Activated CD4-positive, alpha-beta memory T cell treated with anti-CD3 and anti-CD28 coated beads for 36 hours (primary cell): ENCODE results near the gene SCAMP3. TPM values are rescaled to one million over a fixed set of nuclear protein-coding genes. Genes with fewer than 3 reads are reported as not detected.
A peak's percentile ranks its signal among the peaks of the same experiment; 100 is the strongest.

Experiments used
- CTCF ChIA-PET: fragments of 350-600 bp; sonication (Branson Sonifier 250); formaldehyde crosslinking; loops from one replicate; lab custom pipeline; 2021; ENCODE audit warnings: antibody characterized with exemption, inconsistent platforms; lab: Charles Lee
- POLR2A ChIA-PET: fragments of 350-600 bp; sonication (Branson Sonifier 250); formaldehyde crosslinking; loops from one replicate; lab custom pipeline; 2021; ENCODE audit warnings: antibody characterized with exemption; lab: Charles Lee
- DNase-seq: peaks from one replicate; pipeline ENCODE4 v3.0.0-alpha.2; 2020
- H3K27ac Mint-ChIP-seq: one replicate; pipeline ENCODE4 v1.8.0; 2021; ENCODE audit warnings: mixed read lengths
- H3K27me3 Mint-ChIP-seq: one replicate; pipeline ENCODE4 v1.8.0; 2021; ENCODE audit warnings: mixed read lengths
- H3K36me3 Mint-ChIP-seq: one replicate; pipeline ENCODE4 v1.8.0; 2021; ENCODE audit warnings: mixed read lengths
- H3K4me1 Mint-ChIP-seq: one replicate; pipeline ENCODE4 v1.8.0; 2021; ENCODE audit warnings: low read depth, mixed read lengths
- H3K4me3 Mint-ChIP-seq: one replicate; pipeline ENCODE4 v1.8.0; 2021; ENCODE audit warnings: mild to moderate bottlenecking, mixed read lengths
- H3K9me3 Mint-ChIP-seq: one replicate; pipeline ENCODE4 v1.8.0; 2021; ENCODE audit warnings: mixed read lengths
- intact Hi-C: fragments of 100-400 bp; cut with micrococcal nuclease; formaldehyde crosslinking; loops from one replicate; pipeline ENCODE4 v1.15.1; 2023
- total RNA-seq, 2 experiments: library from RNA; stranded (reverse); gene quantifications; one replicate each; pipeline ENCODE4 v1.2.3, GENCODE V29; 2021

SCAMP3 gene
- 10 to 100 TPM; 89.6 to 91.7 TPM for total RNA-seq

DNA sequence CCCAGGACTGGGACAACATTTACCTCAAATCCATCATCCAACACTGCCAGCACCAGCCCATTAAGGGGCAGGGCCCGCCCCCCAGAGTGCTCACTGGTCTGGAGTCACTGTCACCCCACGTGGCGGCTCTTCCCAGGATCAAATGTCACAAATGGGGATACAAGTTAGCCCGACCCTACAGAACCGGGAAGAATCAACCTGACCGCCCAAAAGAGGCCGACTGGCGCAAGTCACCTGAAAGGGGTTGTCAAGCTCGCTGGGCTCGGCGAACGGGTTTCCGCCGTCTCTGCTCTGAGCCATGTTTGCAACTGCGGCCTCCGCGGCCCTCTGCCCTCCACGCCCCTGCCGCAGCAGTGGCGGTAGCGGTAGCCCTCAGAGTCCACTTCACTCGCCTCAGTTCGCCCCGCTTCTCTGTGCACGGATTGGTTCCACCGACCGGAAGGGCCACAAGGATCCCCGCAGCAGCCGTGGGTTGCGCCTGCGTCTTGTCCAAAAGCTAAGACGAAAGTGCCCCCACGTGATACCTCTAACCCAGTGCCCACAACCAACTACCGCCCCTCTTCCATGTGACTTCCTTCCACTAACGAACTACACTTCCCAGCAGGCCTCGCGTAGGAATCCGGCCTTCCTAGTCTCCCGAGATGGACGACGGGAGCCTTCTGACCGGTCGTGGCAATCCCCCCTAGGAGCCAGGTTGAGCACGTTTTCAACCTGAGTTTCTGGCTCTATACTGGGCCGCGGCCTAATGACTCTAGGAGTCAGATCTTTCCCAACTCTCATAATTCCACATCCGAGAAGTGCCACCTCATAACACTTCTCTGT lies at the start of gene SCAMP3:
Gene SCAMP3 (minus strand): TSS at position 509 of the 822 bp plus-strand sequence. CDS start 209 bp downstream, at position 300.
- CTCF ChIA-PET, result interaction anchor here (1.2 to 5.6 kb wide), 6 partner anchors 11 to 62 kb away, joined by 4 to 90 read pairs (median 8); partner anchors contain the start of gene CLK2
- intact Hi-C loops, result loop anchor here (1.0 kb wide), 5 partner anchors 11 to 300 kb away; partner anchors contain the start of genes ASH1L, CLK2 and HCN3
- H3K27ac Mint-ChIP-seq, result peak within 1 kb of the TSS; percentile 88
- H3K27me3 Mint-ChIP-seq, result no peaks in the 10 kb centered on the region
- peaks cover 24% of the 10 kb centered on the region for H3K4me1 Mint-ChIP-seq
- H3K9me3 Mint-ChIP-seq, result no peaks in the 10 kb centered on the region
- POLR2A ChIA-PET, result interaction anchor here (1.0 to 2.1 kb wide), 9 partner anchors 8 to 68 kb away, joined by 3 to 14 read pairs (median 5); partner anchors contain the start of genes CLK2 and FDPS
- H3K36me3 Mint-ChIP-seq, result peaks cover 68% of the 10 kb centered on the region
- DNase-seq, result peak; percentile 94
- peak within 1 kb of the TSS; percentile 98 for H3K4me3 Mint-ChIP-seq

DNA sequence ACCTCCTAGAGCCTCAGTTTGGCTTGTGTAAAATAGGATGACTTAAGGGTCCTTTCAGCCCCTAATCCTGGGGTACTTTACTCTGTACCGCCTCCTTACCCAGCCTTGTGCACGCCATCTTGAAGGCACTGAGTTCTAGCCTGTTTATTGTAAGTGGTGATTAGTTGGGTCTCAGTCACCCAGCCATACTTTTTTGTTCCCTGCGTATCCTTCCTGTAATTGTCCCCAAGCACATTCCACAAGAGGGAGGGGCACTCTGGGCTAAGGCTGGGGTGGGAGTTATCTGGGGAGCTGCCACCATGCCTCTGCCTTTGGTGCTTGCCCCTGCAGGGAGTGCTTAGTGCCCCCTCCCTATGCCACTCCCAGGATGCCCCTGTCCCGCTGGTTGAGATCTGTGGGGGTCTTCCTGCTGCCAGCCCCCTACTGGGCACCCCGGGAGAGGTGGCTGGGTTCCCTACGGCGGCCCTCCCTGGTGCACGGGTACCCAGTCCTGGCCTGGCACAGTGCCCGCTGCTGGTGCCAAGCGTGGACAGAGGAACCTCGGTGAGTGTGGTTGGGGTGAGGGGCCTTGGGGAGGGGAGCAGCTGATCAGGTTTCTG lies 47.4 kb upstream of the SCAMP3 start:
- no peak for DNase-seq
- CTCF ChIA-PET, result no interaction called here
- POLR2A ChIA-PET, result no interaction called here
- Mint-ChIP-seq H3K27ac (peak overlapping the region; percentile 99), H3K9me3 (no peaks in the 10 kb centered on the region), H3K27me3 (no peaks in the 10 kb centered on the region), H3K36me3 (peaks cover 37% of the 10 kb centered on the region), H3K4me3 (peak overlapping the region; percentile 97), H3K4me1 (peaks cover 29% of the 10 kb centered on the region)
- intact Hi-C loops, result no loop called here

GRCh38 chr1:155308493-155309422 lies 46.6 kb upstream of the SCAMP3 start, which contains the start of gene FDPS:
Gene FDPS, plus strand, starts transcription at chr1:155308866. Its CDS starts 924 bp downstream, at chr1:155309790.
- peaks cover 37% of the 10 kb centered on the region for H3K36me3 Mint-ChIP-seq
- DNase-seq, result peak; percentile 99
- CTCF ChIA-PET, result interaction anchor here (0.7 to 3.0 kb wide), 9 partner anchors 15 to 84 kb away, joined by 3 to 36 read pairs (median 5); partner anchors contain the start of genes CLK2 and HCN3
- H3K4me3 Mint-ChIP-seq, result peak within 1 kb of the TSS; percentile 97
- POLR2A ChIA-PET, result interaction anchor here (0.8 to 1.7 kb wide), 8 partner anchors 9 to 63 kb away, joined by 3 to 7 read pairs (median 5); partner anchors contain the start of genes CLK2, RUSC1 and SCAMP3
- H3K27me3 Mint-ChIP-seq, result no peaks in the 10 kb centered on the region
- intact Hi-C loops, result loop anchor here (1.0 kb wide), 4 partner anchors 15 to 64 kb away; partner anchors contain the start of gene HCN3
- H3K9me3 Mint-ChIP-seq, result no peaks in the 10 kb centered on the region
- peaks cover 29% of the 10 kb centered on the region for H3K4me1 Mint-ChIP-seq
- peak within 1 kb of the TSS; percentile 99 for H3K27ac Mint-ChIP-seq

GRCh38 chr1:155307247-155307740 lies 45.1 kb upstream of the SCAMP3 start:
- CTCF ChIA-PET, result interaction anchor here (0.8 to 3.0 kb wide), 8 partner anchors 28 to 83 kb away, joined by 3 to 36 read pairs (median 4); partner anchors contain the start of gene CLK2
- H3K27ac Mint-ChIP-seq, result peak overlapping the region; percentile 99
- no peaks in the 10 kb centered on the region for H3K27me3 Mint-ChIP-seq
- DNase-seq, result no peak
- intact Hi-C loops, result no loop called here
- peaks cover 26% of the 10 kb centered on the region for H3K36me3 Mint-ChIP-seq
- POLR2A ChIA-PET, result interaction anchor here (0.8 to 1.7 kb wide), 5 partner anchors 11 to 61 kb away, joined by 3 to 7 read pairs (median 6); partner anchors contain the start of gene CLK2
- H3K4me3 Mint-ChIP-seq, result peak overlapping the region; percentile 39
- H3K4me1 Mint-ChIP-seq, result peaks cover 21% of the 10 kb centered on the region
- no peaks in the 10 kb centered on the region for H3K9me3 Mint-ChIP-seq

GRCh38 chr1:155305881-155306391 lies 43.8 kb upstream of the SCAMP3 start:
- DNase-seq, result no peak
- Mint-ChIP-seq H3K27me3 (no peaks in the 10 kb centered on the region), H3K36me3 (peaks cover 16% of the 10 kb centered on the region), H3K4me3 (no peak overlapping the region), H3K4me1 (peaks cover 11% of the 10 kb centered on the region), H3K9me3 (no peaks in the 10 kb centered on the region), H3K27ac (peak overlapping the region; percentile 0)
- intact Hi-C loops, result no loop called here
- CTCF ChIA-PET, result interaction anchor here (1.1 to 3.0 kb wide), 3 partner anchors 28 to 99 kb away, joined by 3 to 36 read pairs (median 5); no protein-coding TSS in a partner anchor
- POLR2A ChIA-PET, result no interaction called here

DNA sequence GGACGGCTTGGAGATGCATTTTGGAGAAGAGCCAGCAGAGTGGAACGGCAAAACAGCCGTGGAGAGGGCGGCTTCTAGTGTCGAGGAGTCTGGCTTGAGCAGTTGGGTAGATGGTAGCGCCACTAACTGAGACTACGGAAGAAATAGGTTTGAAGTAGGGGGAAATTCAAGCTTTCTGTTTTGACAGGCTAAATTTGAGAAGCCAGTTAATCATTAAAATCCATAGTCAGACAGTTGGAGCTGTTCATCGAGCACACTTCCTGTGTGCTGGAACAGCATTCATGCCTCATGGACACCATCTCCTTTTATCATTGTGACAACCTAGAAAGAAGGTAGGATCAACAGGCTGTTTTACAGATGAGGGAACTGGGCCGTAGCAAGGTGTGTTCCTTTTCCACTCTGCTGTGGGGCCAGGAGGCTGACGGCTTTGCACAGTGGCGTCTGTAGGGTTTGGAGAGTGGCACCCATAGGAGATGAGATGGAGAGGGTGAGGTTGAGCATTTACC lies 42.5 kb upstream of the SCAMP3 start:
- Mint-ChIP-seq H3K36me3 (peaks cover 5% of the 10 kb centered on the region), H3K4me3 (no peak overlapping the region), H3K27ac (no peak overlapping the region), H3K4me1 (peaks cover 2% of the 10 kb centered on the region), H3K9me3 (no peaks in the 10 kb centered on the region), H3K27me3 (no peaks in the 10 kb centered on the region)
- DNase-seq, result no peak
- POLR2A ChIA-PET, result no interaction called here
- intact Hi-C loops, result no loop called here
- CTCF ChIA-PET, result interaction anchor here (1.5 kb wide), 1 partner anchor 98 kb away, joined by 3 read pairs; no protein-coding TSS in a partner anchor

DNA sequence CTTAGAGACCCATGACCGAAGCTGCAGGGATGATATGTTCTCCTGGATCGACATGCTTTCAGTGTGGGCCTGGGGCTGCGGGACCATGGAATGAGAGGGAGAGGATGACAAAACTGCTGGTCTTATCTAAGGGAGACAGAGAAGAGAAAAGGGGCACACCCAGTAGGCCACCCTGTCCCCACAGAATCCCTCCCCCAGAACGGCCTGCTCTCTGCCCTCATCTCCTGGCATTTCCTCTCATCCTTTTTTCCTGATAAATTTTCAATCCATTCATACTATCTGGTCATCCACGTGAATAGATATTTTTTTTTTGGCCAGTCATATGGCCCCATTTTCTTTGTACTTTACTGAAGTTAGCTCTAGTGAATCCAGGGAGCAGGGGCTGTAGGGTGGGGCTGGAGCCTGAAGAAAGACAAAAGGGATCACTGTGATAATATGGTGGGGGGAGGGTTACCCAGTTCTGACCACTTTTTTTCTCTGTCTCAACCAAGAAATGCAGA lies 39.2 kb upstream of the SCAMP3 start, which contains the start of gene PKLR:
Gene PKLR (minus strand): TSS at position 97 of the 500 bp plus-strand sequence. CDS start 43 bp downstream, at position 54.
- intact Hi-C loops, result no loop called here
- DNase-seq, result no peak
- no peaks in the 10 kb centered on the region for H3K36me3 Mint-ChIP-seq
- ChIA-PET POLR2A (no interaction called here), CTCF (no interaction called here)
- peaks cover 12% of the 10 kb centered on the region for H3K27me3 Mint-ChIP-seq
- H3K4me3 Mint-ChIP-seq, result no peak within 1 kb of the TSS
- no peaks in the 10 kb centered on the region for H3K4me1 Mint-ChIP-seq
- H3K9me3 Mint-ChIP-seq, result no peaks in the 10 kb centered on the region
- H3K27ac Mint-ChIP-seq, result no peak within 1 kb of the TSS

GRCh38 chr1:155300553-155301329 lies 38.6 kb upstream of the SCAMP3 start:
- intact Hi-C loops, result no loop called here
- no peak for DNase-seq
- Mint-ChIP-seq H3K4me3 (no peak overlapping the region), H3K9me3 (no peaks in the 10 kb centered on the region), H3K36me3 (no peaks in the 10 kb centered on the region), H3K27ac (no peak overlapping the region), H3K4me1 (no peaks in the 10 kb centered on the region), H3K27me3 (peaks cover 17% of the 10 kb centered on the region)
- ChIA-PET CTCF (interaction anchor here (0.6 kb wide), 1 partner anchor 20 kb away, joined by 3 read pairs; the partner anchor contains the start of gene RUSC1), POLR2A (no interaction called here)

DNA sequence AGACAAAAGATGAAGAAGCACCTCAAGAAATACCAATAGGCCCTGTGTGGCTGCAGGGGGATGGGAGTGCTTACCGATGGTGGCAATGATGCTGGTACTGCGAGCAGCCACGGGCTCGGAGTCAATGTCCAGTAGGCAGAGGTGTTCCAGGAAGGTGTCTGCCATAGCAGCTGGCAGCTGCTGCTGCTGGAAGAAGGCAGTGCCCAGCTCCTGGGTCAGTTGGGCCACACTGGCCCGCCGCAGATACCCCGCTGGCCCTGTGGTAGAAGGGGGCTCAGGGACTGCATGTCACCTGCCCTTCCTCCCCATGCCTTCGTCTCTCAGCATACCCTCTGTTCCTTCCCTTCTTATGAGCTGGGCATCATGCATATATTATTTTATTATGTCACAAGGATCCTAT lies 37.9 kb upstream of the SCAMP3 start:
- Mint-ChIP-seq H3K27ac (no peak overlapping the region), H3K4me1 (no peaks in the 10 kb centered on the region), H3K9me3 (no peaks in the 10 kb centered on the region), H3K36me3 (no peaks in the 10 kb centered on the region), H3K27me3 (peaks cover 21% of the 10 kb centered on the region), H3K4me3 (no peak overlapping the region)
- intact Hi-C loops, result no loop called here
- ChIA-PET CTCF (interaction anchor here (0.6 kb wide), 1 partner anchor 21 kb away, joined by 3 read pairs; the partner anchor contains the start of gene RUSC1), POLR2A (no interaction called here)
- no peak for DNase-seq

GRCh38 chr1:155297384-155297783 lies 35.2 kb upstream of the SCAMP3 start:
- intact Hi-C loops, result no loop called here
- Mint-ChIP-seq H3K4me3 (no peak overlapping the region), H3K36me3 (no peaks in the 10 kb centered on the region), H3K27me3 (peaks cover 34% of the 10 kb centered on the region), H3K27ac (no peak overlapping the region), H3K9me3 (no peaks in the 10 kb centered on the region), H3K4me1 (peaks cover 4% of the 10 kb centered on the region)
- POLR2A ChIA-PET, result interaction anchor here (1.5 kb wide), 1 partner anchor 10 kb away, joined by 3 read pairs; no protein-coding TSS in a partner anchor
- CTCF ChIA-PET, result interaction anchor here (1.4 kb wide), 1 partner anchor 46 kb away, joined by 5 read pairs; no protein-coding TSS in a partner anchor
- no peak for DNase-seq
